ENCODE results near the gene ZFR.
"Not testable (repeated sequence)": the region's sequence is repeated elsewhere in the genome, so short reads cannot be mapped to it uniquely, and the experiment has no call there.

Gene ZFR

GRCh38 chr5:32317041-32317440, 127.5 kb downstream of the ZFR start:
- no peak for DNase-seq

- DNase-seq: no peak
Measured at GRCh38 chr5:32315221-32316014, 129.1 kb downstream of the ZFR start.

GRCh38 chr5:32314658-32315057, 129.9 kb downstream of the ZFR start:
- DNase-seq: no peak

GRCh38 chr5:32314152-32314488, 130.4 kb downstream of the ZFR start:
- DNase-seq: not testable (repeated sequence)

GRCh38 chr5:32312595-32313332, 131.8 kb downstream of the ZFR start, which contains the start of gene MTMR12:
Gene MTMR12 (minus strand): TSS chr5:32312939. CDS start chr5:32312838, 101 bp downstream.
- DNase-seq: peak; percentile 99

- DNase-seq: peak; percentile 48
Measured at GRCh38 chr5:32312197-32312594, 132.3 kb downstream of the ZFR start.

- DNase-seq: no peak
Measured at GRCh38 chr5:32311404-32312196, 132.9 kb downstream of the ZFR start.

- no peak for DNase-seq
Measured at GRCh38 chr5:32309761-32310160, 134.8 kb downstream of the ZFR start.

- DNase-seq: no peak
Measured at GRCh38 chr5:32308946-32309345, 135.6 kb downstream of the ZFR start.

GRCh38 chr5:32307769-32308194, 136.8 kb downstream of the ZFR start:
- no peak for DNase-seq

GRCh38 chr5:32304622-32305021, 139.9 kb downstream of the ZFR start:
- DNase-seq: no peak
